Measurements from ENCODE around the gene C1QTNF8.

The C1QTNF8 gene

DNA sequence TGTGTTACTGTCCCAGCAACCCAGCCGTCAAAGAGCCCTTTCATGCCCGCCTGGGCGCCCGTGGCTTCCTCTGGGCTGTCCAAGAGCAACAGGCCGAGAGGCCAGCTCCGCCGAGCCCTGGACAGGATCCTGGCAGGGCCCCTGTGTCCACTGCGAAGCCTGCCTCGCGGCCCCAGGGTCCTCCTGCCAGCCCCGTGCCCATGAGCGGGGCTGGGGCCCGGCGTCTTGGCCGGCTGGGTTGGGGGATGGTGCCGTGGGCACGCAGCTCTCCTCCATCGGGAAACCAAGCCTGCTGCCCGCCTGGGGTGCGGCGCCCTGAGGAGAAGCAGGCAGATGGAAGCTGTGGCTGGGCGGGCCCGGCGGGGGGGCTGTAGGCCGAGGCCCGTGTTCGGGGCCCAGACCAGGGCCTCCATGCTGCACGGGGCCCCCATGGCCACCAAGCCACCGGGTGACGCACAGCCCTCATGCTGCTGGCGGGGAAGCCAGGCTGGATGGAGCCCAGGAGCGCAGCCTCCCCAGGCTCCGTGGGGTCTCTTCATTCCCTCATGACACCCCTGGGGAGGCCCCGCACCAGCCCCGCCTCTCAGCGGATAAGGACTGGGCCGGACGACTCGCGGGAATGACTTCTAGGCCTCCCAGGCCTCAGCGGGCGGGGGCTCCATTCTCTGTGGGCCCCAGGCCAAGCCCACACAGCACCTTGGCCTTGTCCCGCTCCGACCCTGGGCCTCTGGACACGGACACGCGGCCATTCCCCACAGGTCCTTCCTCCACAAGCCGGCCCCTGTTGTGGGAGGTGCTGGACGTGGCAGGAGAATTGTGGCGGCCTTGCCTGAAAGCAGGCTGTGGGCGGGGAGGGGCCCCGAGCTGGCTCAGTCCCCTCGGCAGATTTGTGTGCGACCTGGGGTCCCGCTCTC, at the start of gene C1QTNF8:
Gene C1QTNF8, minus strand, starts transcription at position 76 of the 914 bp plus-strand sequence. CDS start 1,322 bp downstream, outside the sequence.
- no peak for DNase-seq

DNA sequence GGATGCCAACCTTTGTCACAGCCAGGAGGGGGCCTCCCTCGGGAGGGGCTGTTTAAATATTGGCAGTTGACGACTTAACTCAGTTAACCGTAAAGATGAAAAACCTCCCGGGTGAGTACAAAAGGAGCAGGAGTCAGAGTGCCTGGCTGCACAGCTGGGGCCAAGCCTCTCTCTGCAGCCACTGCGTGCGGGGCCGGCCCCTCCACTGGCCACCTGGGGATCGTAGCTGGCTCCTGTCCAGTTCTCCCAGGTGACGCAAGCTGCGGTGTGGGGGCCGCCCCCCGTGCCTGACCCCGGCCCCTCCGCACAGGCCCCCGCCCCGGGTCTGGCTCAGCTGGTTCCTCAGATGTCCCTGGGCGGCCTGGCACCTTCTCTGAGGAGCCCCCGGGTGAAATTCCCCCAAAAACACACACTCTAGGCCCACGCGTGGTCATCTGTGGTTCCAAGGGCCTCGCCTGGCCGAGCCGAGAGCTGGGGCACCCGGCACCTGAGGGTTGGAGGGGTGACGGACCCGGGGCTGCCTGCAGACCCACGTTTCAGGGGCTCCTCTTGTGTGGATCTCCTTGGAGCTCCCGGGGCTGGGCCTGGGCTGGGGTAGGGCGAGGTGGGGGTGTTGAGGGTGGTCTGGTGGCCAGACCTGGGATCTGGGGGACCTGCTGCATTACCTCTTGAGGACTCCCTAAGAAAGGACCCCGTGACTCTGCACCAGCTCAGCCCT, 49.5 kb upstream of the C1QTNF8 start:
- no peak for DNase-seq

DNA sequence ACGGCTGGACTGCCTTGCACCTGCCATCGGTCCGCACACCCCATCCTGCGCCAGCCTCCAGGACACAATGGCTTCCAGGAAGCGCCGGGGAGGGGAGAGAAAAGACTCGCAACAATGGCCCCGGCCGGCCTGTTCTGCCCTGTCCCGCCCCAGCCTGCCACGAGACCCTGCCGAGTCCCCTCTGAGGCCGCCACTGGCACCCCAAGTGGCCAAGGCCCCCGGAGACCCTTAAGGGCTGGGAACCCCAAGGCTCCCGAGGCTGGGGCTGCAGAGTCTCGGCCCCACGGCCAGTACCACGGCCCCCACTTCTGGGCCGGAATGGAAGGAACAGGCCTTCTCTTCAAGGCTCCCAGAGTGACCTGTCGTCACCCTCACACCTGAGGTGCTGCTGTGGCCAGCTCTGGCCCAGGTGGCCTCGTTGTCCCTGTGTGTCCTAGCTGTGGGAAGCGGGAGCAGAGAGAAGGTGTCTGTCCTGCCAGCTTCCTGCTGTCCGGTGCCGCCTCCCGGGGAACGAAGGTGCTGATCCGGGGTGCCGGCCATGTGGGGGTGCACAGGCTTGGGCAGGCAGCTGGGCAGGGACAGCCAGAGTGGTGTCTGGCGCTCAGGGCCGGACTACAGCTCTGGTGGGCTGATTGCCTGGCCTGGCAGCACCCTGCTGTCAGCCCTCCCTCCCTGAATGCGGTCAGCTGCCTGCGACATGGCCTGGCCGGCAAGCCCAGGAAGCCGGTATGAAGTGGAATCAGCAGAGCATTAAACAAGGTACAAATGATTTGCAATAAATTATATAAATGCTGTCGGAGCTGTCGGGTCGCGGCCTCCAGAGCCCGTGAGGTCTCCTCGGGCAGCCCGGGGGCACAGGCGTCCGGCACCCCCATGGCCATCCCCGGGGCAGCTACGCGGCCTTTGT, 48.7 kb upstream of the C1QTNF8 start:
- no peak for DNase-seq

DNA sequence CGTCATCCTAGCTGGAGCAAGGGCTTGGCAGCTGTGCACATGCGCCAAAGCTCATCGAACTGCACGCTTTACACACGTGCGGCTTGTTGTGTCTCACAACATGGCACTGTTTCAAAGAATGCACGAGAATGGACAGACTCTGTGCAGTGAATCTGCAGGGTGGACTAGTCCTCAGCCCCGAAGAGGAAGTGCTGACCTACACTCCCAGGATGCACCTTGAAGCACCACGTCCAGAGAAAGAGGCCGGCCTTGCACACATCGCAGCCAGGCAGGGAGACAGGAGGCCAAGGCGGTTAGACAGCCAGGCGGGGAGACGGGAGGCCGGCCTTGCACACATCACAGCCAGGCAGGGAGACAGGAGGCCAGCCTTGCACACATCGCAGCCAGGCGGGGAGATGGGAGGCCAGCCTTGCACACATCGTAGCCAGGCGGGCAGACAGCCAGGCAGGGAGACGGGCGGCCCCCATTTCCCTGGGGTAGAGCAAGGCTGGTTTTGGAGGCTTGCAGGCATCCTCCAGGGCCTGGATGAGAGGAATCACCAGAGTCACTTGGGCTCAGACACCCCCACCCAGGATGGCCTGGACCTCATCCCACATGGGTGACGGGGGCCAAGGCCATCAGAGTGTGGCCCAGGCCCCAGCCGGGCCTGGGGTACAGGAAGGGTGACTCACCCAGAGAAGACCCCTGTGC, 47.9 kb upstream of the C1QTNF8 start:
- DNase-seq, result no peak

DNA sequence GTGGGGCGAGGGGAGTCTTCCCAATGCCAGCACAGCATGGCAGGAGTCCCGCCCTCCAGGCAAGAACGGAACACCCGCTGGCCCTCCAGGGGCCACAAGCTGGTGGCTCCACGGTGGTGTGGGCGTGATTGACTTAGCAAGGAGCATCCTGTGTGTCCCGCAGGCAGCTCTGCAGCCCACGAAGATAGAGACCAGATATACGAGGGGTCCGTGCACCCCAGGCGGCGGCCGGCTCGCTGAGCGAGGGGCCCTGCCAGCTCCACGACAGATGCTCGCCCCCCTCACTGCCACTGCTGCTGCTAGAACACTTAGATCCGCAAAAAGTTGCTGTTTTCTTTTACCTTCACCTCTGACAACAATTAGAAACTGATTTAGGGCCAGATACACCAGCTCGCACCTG, 46.9 kb upstream of the C1QTNF8 start:
- no peak for DNase-seq

DNA sequence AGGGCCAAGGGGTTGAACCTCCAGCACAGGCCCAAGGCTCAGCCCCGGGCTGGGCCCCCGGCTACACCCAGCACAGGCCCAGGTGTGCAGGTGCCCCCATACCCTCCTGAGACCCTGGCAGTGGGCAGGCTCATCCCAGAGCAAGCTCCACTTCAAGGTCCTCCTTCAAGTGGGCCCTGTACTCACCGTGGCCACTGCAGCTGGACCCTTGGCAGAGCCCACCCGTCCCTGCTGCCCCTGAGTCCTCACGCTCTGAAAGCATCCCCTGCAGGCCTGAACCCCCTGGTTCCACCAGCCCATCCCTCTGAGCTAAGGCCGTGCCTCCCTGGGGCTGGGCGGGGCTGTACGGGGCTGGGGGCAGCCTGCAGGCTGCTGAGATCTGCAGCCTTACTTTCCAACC, 45.7 kb upstream of the C1QTNF8 start:
- DNase-seq, result no peak

GRCh38 chr16:1141191-1141590, 45.1 kb upstream of the C1QTNF8 start:
- DNase-seq, result no peak

DNA sequence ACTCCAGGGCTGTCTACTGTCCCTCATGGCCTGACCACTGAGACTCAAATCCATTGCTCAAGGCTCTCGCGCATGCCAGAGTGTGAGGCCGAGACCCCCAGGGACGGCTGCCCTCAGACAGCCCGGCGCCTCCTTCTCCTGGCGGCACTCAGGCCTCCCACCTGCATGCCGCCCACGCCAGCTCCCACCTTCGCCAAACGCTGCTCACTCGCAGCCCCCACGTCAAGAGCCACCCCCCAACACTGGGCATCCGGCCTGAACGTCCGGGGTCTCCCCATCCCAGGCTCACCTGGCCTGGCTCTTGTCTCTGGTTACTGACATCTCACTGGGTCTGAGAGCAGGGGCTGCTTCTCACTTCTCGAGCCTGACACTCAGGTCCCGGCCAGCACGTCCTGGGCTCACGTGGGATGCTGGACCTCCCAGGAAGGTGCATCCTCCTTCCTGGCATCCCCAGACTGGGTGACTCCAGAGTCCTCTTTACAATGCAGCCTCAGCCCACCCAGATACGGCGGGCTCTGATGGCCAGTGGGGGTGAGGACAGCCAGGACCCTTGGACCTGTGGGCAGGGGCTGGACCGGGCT, 44.6 kb upstream of the C1QTNF8 start:
- no peak for DNase-seq

DNA sequence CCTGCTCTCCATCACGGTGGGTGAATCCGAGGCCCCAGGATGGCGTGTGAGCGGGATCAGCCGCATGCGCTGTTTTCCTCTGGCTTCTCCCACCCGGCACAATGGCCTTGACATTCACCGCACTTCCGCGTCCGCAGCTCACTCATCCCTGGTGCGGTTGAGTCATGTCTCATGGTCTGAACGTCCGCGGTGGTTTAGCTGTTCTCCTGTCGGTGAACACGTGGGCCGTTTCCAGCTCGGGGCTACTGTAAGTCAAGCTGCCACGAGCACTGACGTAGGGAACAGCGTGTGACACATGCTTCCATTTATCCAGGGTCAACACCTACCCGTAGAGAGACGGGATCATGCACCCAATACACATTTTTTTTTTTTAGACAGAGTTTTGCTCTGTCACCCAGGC, 41.6 kb upstream of the C1QTNF8 start:
- DNase-seq, result no peak

DNA sequence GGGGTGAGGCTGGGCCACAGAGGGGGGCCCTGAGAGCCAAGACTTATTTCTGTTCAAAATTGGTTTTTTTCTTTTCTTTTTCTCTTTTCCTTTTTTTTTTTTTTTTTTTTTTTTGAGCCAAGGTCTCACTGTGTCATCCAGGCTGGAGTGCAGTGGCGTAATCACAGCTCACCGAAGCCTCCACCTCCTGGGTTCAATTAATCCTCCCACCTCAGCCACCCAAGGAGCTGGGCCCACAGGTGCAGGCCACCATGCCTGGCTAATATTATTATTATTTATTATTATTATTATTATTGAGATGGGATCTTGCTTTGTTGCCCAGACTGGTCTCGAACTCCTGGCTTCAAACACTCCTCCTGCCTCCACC, 39.4 kb upstream of the C1QTNF8 start:
- no peak for DNase-seq

DNA sequence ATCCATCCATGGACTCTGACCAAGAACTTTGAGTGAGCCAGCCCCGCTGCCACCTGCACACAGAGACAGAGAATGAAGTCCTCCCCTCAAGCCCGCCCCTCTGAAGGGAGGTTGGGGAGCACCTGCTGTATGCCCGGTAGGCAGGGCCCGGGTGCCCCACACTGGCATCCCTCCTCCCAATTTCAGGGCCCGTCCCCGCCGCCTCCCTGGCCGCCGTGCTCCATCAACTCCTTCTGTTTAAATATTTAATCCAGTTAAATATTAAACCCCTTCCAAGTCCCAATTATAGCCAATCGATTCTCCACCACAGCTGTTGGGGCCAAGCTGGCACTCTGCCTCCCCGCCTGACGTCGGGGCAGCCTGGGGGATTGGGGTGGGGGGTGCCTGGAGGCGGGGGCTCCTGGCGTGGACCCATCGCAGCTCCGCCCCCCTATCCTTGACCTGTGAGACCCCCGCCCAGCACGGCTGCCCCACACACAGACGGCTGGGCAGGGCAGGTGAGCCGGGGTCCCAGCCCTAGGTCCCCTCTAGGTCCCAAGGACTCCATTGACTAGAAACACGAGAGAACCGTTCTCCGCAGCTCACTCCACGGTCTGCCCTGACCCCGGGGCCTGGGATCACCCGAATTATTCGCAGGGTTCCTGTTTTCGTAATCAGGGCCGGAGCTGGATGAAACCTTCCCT, 38.9 kb upstream of the C1QTNF8 start:
- no peak for DNase-seq

GRCh38 chr16:1133810-1134520, 37.9 kb upstream of the C1QTNF8 start:
- DNase-seq, result no peak

- no peak for DNase-seq
Observed at GRCh38 chr16:1133271-1133670, 37.2 kb upstream of the C1QTNF8 start.

DNA sequence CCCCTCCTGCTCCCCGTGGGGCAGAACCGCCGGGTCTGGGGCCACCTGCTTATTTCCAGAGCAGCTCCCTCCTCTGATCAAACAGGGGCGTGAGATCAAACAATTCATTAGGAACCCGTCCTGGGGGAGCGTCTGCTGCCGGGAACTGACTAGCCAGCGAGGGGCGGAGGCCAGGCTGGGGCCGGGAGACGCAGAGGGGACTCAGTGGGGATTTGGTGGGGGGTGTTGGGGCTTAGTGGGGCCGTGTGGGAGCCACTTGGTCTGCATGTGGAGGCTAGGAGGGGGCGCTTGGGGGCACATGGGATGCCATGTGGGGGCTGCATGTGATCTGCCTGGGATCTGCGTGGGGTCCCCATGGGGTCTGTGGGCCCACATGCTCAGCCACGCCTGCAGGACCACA, 36.4 kb upstream of the C1QTNF8 start:
- no peak for DNase-seq

DNA sequence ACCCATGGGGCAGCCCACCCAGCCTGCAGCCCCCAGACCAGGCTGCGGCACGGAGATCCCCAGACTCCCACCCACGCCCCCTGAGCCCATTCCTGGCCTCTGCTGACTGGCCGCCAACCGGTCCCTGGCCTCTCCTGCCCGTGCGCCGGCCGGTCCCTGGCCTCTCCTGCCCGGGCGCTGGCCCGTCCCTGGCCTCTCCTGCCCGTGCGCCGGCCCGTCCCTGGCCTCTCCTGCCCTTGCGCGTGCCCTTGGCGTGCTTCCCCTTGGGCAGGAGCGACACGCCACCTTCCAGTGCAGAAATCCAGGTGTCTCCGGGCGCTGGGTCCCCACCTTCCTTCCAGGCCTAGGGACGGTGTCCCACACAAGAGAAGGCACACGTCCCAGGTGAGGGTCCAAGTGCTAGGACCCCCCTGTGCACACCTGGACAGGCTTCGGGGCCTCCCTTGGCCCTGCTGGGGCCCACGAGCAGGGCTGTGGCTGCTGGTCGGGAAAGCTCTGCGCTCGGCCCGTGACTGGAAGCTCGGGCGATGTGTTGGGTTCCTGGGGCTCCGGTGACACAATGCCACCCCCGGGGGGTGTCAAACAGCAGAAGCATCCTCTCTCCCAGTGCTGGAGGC, 35.4 kb upstream of the C1QTNF8 start:
- no peak for DNase-seq

GRCh38 chr16:1130382-1130781, 34.3 kb upstream of the C1QTNF8 start:
- no peak for DNase-seq

- no peak for DNase-seq
Observed at GRCh38 chr16:1129106-1129960, 33.3 kb upstream of the C1QTNF8 start.

DNA sequence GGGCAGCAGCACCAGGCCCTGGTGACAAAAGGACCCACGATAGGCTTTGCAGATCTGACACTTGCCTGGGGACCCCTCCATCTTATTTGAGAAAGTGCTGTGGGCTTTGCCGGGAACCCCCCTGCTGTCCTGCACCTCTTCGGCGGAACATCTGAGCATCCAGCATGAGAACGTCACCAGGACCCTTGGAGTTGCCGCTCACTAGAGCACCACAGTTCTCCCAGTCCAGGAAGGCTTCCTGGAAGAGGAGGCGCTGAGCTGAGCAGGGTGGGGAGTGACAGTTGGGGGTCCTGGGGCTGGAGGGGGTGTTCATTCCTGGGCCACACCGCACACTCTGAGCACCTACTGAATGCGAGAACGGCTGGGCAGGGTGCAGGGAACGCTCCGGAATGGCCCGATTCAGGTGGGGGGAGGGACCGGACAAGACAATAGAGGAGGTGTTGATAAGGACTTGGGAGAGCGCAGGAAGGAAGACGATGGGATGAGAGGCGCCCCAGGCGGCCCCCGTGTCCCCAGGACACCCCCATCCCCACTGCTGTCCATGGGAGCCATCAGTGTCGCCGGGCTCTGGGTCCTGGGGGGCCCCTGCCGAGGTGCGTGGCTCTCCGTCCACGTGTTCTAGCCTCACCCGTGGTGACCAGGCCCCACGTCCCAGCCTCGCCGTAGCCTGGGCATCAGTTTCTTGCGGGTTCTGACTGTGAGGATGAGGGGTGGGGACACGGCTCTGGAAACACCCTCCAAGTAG, 32.1 kb upstream of the C1QTNF8 start:
- no peak for DNase-seq

- no peak for DNase-seq
Observed at GRCh38 chr16:1127101-1127500, 31.1 kb upstream of the C1QTNF8 start.
